Endodermal cell (in vitro differentiated cells): Measurements from ENCODE around the gene GRM8. TPM values are rescaled to one million over a fixed set of nuclear protein-coding genes. Genes with fewer than 3 reads are reported as not detected.

Experiments used
- DNase-seq: peaks from one replicate; pipeline ENCODE4 v3.0.0-alpha.2; 2017
- H3K27ac ChIP-seq: 2 replicates; pipeline ENCODE4 v1.5.1; 2013; ENCODE audit warnings: mild to moderate bottlenecking, low read depth, low read length, moderate library complexity
- H3K27me3 ChIP-seq: 2 replicates; pipeline ENCODE4 v1.6.1; 2013; ENCODE audit warnings: mild to moderate bottlenecking, low read length, moderate library complexity; ENCODE audit not compliant: insufficient read depth, control insufficient read depth, poor library complexity, severe bottlenecking
- H3K36me3 ChIP-seq: 2 replicates; pipeline ENCODE4 v1.7.0; 2013; ENCODE audit warnings: mild to moderate bottlenecking, low read length, moderate library complexity; ENCODE audit not compliant: control insufficient read depth, insufficient read depth
- H3K4me1 ChIP-seq: one replicate; pipeline ENCODE4 v1.7.0; 2013; ENCODE audit warnings: low read length; ENCODE audit not compliant: control insufficient read depth, insufficient read depth
- H3K4me3 ChIP-seq: 2 replicates; pipeline ENCODE4 v1.5.1; 2013; ENCODE audit warnings: mild to moderate bottlenecking, low read length, moderate library complexity
- H3K9ac ChIP-seq: 2 replicates; pipeline ENCODE4 v1.6.1; 2013; ENCODE audit warnings: mild to moderate bottlenecking, low read length, moderate library complexity; ENCODE audit not compliant: poor library complexity, severe bottlenecking; ENCODE audit errors: extremely low read depth
- H3K9me3 ChIP-seq: 2 replicates; pipeline ENCODE4 v1.6.1; 2013; ENCODE audit warnings: mild to moderate bottlenecking, low read length, moderate library complexity; ENCODE audit not compliant: control insufficient read depth
- H3K27ac Mint-ChIP-seq: 2 replicates; pipeline ENCODE4 v1.8.0; 2020; ENCODE audit warnings: mixed read lengths
- H3K27me3 Mint-ChIP-seq: 2 replicates; pipeline ENCODE4 v1.8.0; 2021; ENCODE audit warnings: mild to moderate bottlenecking, mixed read lengths; ENCODE audit not compliant: insufficient read depth
- H3K36me3 Mint-ChIP-seq: 2 replicates; pipeline ENCODE4 v1.8.0; 2020; ENCODE audit warnings: low read depth, mixed read lengths
- H3K4me1 Mint-ChIP-seq: 2 replicates; pipeline ENCODE4 v1.8.0; 2020; ENCODE audit warnings: mixed read lengths
- H3K4me3 Mint-ChIP-seq: 2 replicates; pipeline ENCODE4 v1.8.0; 2020; ENCODE audit warnings: mild to moderate bottlenecking, moderate library complexity, mixed read lengths
- H3K9me3 Mint-ChIP-seq: 2 replicates; pipeline ENCODE4 v1.8.0; 2020; ENCODE audit warnings: mild to moderate bottlenecking, mixed read lengths
- CTCF ChIP-seq: fragments of 200-600 bp; sonication (generic); conservative IDR thresholded peaks from 2 replicates; pipeline ENCODE4 v1.5.0; 2021; ENCODE audit warnings: antibody characterized with exemption, mild to moderate bottlenecking
- WGBS, 2 experiments: methylation state at CpG; one replicate each; pipeline versions ENCODE4 v1.1.5 to v1.1.7; 2013; ENCODE audit warnings: missing lambda C conversion rate in 2 of 2, mixed read lengths in 1 of 2; ENCODE audit not compliant: insufficient coverage in 1 of 2, insufficient read length in 1 of 2; 5-methylcytosine and 5-hydroxymethylcytosine counted together
- total RNA-seq, 2 donors: library from RNA; stranded (reverse); fragmentation: NEBNext Ultra II Directional in 1 of 2; extraction: Animal tissue kit (Norgen Biotek cat#: 25700) in 1 of 2; gene quantifications; 2 replicates in 1 of 2; 3 replicates in 1 of 2; pipeline ENCODE4 v1.2.1, GENCODE V29; 2021

The GRM8 gene
- total RNA-seq, 2 donors from 2014 or later: 0.93 to 2.0 TPM

GRCh38 chr7:126842451-126842850 lies 410.3 kb downstream of the GRM8 start:
- WGBS, 2 experiments: 80 to 100% methylated on average over 1 of the region's 1 CpG
- no peaks in the 10 kb centered on the region for H3K27me3 Mint-ChIP-seq
- peaks cover 4% of the 10 kb centered on the region for H3K9me3 Mint-ChIP-seq

DNA sequence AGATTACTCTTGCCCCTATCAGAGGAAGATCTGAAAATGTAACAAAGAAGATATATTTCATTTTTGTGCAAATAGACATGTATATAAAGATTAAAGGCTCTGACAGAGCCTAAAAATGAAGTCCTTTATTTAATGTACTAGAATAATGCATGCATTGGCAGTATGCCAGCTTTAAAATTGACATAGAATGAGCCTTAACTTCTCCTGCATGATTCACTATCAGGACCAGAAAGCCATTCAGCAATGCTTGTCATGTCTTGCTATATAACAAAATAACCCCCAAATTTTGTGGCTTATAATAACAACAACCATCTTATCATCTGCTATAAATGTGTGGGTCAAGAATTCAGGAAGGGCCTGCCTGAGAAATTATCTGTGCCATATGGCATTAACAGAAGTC lies 411.9 kb downstream of the GRM8 start:
- Mint-ChIP-seq H3K9me3 (no peaks in the 10 kb centered on the region), H3K27ac (no peak overlapping the region), H3K27me3 (no peaks in the 10 kb centered on the region), H3K4me1 (peaks cover 25% of the 10 kb centered on the region), H3K4me3 (no peak overlapping the region), H3K36me3 (no peaks in the 10 kb centered on the region)
- Histone ChIP-seq H3K4me1 (no peaks in the 10 kb centered on the region), H3K27ac (no peak overlapping the region), H3K9ac (no peak overlapping the region), H3K36me3 (no peaks in the 10 kb centered on the region), H3K9me3 (no peaks in the 10 kb centered on the region), H3K4me3 (no peak overlapping the region), H3K27me3 (no peaks in the 10 kb centered on the region)
- no peak for TF ChIP-seq CTCF
- DNase-seq: no peak

More at GRCh38 chr7:126842451-126842850, 410.3 kb downstream of the GRM8 start:
- Histone ChIP-seq H3K27ac (no peak overlapping the region), H3K4me3 (no peak overlapping the region), H3K36me3 (no peaks in the 10 kb centered on the region), H3K27me3 (no peaks in the 10 kb centered on the region), H3K9ac (no peak overlapping the region), H3K9me3 (peaks cover 6% of the 10 kb centered on the region), H3K4me1 (no peaks in the 10 kb centered on the region)
- Mint-ChIP-seq H3K36me3 (no peaks in the 10 kb centered on the region), H3K4me3 (no peak overlapping the region), H3K27ac (no peak overlapping the region), H3K4me1 (peaks cover 25% of the 10 kb centered on the region)
- DNase-seq: no peak
- TF ChIP-seq CTCF: no peak

GRCh38 chr7:126839624-126840023 lies 413.1 kb downstream of the GRM8 start:
- no peaks in the 10 kb centered on the region for H3K9me3 ChIP-seq

More at GRCh38 chr7:126839624-126840023, 413.1 kb downstream of the GRM8 start:
- Mint-ChIP-seq H3K27ac (no peak overlapping the region), H3K27me3 (no peaks in the 10 kb centered on the region), H3K4me3 (no peak overlapping the region), H3K36me3 (no peaks in the 10 kb centered on the region), H3K9me3 (no peaks in the 10 kb centered on the region), H3K4me1 (peaks cover 25% of the 10 kb centered on the region)
- Histone ChIP-seq H3K9ac (no peak overlapping the region), H3K27me3 (no peaks in the 10 kb centered on the region), H3K4me3 (no peak overlapping the region), H3K4me1 (no peaks in the 10 kb centered on the region), H3K27ac (no peak overlapping the region), H3K36me3 (no peaks in the 10 kb centered on the region)
- no peak for DNase-seq
- WGBS, 2 experiments: 95 to 100% methylated on average over 1 of the region's 1 CpG
- no peak for TF ChIP-seq CTCF
